CMK (cell line): ENCODE results near the gene SMG6.
"Not testable (repeated sequence)": the region's sequence is repeated elsewhere in the genome, so short reads cannot be mapped to it uniquely, and the experiment has no call there.

Source experiments
- DNase-seq: peaks from one replicate; pipeline ENCODE4 v3.0.0-alpha.2; 2010; ENCODE audit warnings: low read depth

The SMG6 gene

GRCh38 chr17:2303204-2304188 is at the start of gene SMG6, which contains the start of gene SRR:
SMG6 (minus strand) TSS chr17:2303785; CDS start chr17:2303720, 65 bp downstream.
SRR (plus strand) TSS chr17:2303950; CDS start chr17:2315561, 11,611 bp downstream.
- DNase-seq = peak; percentile 50

- DNase-seq = no peak
These were observed 47.7 kb upstream of the SMG6 start for GRCh38 chr17:2351269-2351668.

- DNase-seq = no peak
These were observed 44.5 kb upstream of the SMG6 start for GRCh38 chr17:2347805-2348685.

GRCh38 chr17:2346475-2346874 is 42.9 kb upstream of the SMG6 start:
- DNase-seq = no peak

- no peak for DNase-seq
These were observed 40.9 kb upstream of the SMG6 start for GRCh38 chr17:2344528-2344927.

- DNase-seq = no peak
These were observed 39.8 kb upstream of the SMG6 start for GRCh38 chr17:2343421-2343820.

GRCh38 chr17:2338315-2338657 is 34.7 kb upstream of the SMG6 start:
- DNase-seq = no peak

GRCh38 chr17:2337544-2338314 is 34.1 kb upstream of the SMG6 start:
- DNase-seq = no peak

GRCh38 chr17:2336852-2337543 is 33.4 kb upstream of the SMG6 start, which contains the start of gene SGSM2:
SGSM2 (plus strand) TSS chr17:2337501; CDS start chr17:2337689, 188 bp downstream.
- DNase-seq = no peak

GRCh38 chr17:2336215-2336851 is 32.7 kb upstream of the SMG6 start, which contains the start of gene TSR1:
TSR1 (minus strand) TSS chr17:2336457; CDS start chr17:2336427, 30 bp downstream.
- DNase-seq = peak; percentile 62

- DNase-seq = no peak
These were observed 32.2 kb upstream of the SMG6 start for GRCh38 chr17:2335726-2336214.

- no peak for DNase-seq
These were observed 27.7 kb upstream of the SMG6 start for GRCh38 chr17:2331303-2331702.

- DNase-seq = no peak
These were observed 20.2 kb upstream of the SMG6 start for GRCh38 chr17:2323629-2324314.

- DNase-seq = no peak
These were observed 17.8 kb upstream of the SMG6 start for GRCh38 chr17:2321399-2321798.

GRCh38 chr17:2319051-2319450 is 15.5 kb upstream of the SMG6 start:
- DNase-seq = no peak

- no peak for DNase-seq
These were observed 14.2 kb upstream of the SMG6 start for GRCh38 chr17:2317796-2318195.

GRCh38 chr17:2316916-2317205 is 13.3 kb upstream of the SMG6 start:
- DNase-seq = not testable (repeated sequence)

- DNase-seq = no peak
These were observed 9.2 kb upstream of the SMG6 start for GRCh38 chr17:2312736-2313135.

GRCh38 chr17:2309338-2310154 is 6.0 kb upstream of the SMG6 start:
- DNase-seq = no peak
